AG08395 (cell line): Measurements from ENCODE around the gene WBP1.
A peak's percentile ranks its signal among the peaks of the same experiment; 100 is the strongest.
"Not testable (repeated sequence)": the region's sequence is repeated elsewhere in the genome, so short reads cannot be mapped to it uniquely, and the experiment has no call there.

Source experiments
- DNase-seq: peaks from one replicate; pipeline ENCODE4 v3.0.0; 2012; ENCODE audit warnings: mixed read lengths, low spot score

Gene WBP1

DNA sequence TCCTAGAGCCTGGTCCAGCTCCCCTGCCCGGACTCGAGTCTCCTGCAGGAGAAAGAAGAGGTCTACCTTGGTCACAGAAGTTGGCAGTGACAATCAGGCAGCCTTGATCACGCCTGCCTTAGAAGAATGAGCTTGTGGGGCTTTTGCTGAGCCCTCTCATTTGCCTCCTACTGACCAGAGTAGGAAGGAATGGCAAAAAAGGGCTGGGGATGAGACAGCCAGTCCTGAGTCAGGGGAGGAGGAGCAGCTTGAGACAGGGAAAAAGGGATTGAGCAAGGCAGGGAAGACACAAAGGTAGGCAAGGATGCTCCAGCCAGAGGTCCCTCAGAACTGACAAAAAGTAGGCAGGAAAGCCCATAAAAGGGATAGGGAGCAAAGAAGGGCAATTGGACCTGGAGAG lies 30.7 kb upstream of the WBP1 start:
- DNase-seq = no peak

DNA sequence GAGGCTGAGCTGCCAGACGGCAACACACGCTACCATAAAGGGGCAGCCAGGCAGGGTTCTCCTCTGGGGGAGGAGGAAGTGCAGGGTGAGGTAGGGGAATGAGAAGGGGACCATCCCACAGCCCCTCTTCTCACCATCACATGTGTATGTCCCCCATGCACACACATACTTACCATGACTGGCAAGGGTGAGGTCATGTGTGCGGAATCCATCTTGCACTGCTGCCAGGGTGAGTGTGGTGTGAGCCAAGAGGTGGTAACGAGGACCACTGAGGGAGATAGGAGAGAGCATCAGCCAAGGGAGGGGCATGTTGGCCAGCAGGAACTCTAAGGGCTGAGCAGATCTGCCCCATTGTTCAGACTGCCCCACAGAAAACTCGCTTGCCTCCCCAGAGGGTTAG lies 29.6 kb upstream of the WBP1 start:
- DNase-seq = no peak

- no peak for DNase-seq
Observed at GRCh38 chr2:74429487-74430451, 28.5 kb upstream of the WBP1 start.

DNA sequence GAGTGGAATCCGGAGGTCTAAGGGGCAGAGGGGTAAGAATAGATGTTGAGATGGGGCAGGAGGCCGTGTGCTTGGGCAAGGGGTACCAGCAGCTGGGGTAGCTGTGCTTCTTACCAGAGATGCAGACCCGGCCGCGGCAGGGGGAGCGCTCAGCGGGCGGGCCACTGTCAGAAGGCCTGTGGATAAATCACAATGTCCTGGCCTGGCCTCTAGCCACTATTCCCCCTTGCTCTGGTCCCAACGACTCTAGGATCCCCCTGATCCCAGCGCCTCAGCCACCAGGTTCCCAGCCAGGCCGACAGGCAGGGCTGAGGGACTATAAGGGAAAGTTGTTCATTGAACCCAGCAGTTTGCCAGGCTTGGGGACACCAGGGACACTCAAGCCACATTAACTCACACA lies 27.7 kb upstream of the WBP1 start:
- no peak for DNase-seq

GRCh38 chr2:74436111-74436805 lies 22.0 kb upstream of the WBP1 start:
- no peak for DNase-seq

DNA sequence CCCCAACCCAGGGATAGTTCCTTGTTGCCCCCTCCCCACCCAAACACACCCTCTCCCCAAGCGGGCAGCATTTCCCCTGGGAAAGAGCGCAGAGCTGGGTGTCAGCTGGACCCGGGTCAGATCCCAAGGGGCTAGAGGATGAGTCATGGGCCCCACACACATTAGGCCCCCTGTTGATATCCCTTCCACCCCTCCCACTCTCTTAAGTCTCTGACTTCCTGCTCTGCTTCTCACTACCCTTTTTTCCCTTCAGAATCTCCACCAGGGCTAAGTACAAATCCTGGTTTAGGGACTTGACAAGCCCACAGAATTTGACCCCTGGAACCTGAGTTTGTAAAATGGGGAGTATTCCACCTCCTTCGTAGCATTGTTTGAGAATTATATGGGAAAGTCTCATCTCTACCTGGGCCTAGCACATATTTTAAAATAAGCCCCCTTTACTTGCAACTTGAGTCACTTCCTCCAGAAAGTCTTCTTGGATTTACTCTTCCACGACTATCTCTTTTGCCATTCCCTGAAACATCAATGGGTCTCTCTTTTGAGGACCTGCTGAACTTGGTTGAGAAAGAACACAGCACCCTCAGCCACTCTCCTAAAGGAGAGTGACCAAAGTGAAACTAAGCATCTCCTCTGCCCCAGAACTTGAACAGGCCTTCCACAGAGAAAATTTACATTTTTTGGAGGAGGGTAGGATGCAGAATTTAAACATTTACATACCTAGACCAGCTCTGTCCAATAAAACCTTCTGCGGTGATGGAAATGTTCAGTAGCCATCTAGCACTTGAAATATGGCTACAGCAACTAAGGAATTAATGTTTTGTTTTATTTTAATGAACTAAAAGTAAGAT lies 21.2 kb upstream of the WBP1 start:
- no peak for DNase-seq

- no peak for DNase-seq
Observed at GRCh38 chr2:74438248-74438647, 20.0 kb upstream of the WBP1 start.

DNA sequence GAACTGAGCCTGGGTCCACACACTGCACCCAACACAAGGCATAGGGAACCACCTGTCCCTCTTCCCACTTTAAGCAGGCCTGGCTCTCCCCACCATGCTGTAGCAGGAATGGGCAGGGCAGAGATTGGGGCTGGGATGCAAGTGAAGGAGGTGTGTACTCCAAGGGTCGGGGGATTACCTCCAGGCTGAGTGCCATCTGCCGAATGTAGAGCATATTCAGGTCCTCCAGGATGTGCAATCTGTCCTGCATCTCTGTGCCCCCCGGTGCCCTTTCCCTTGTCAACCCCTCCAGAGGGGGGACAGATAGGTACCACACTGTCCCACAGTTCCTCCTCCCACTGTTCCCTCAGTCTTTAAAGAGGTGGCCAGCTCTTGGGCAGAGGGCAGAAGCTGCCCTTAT lies 18.9 kb upstream of the WBP1 start:
- no peak for DNase-seq

- DNase-seq = peak; percentile 72
Observed at GRCh38 chr2:74439803-74440377, 18.3 kb upstream of the WBP1 start.

- peak; percentile 98 for DNase-seq
Observed at GRCh38 chr2:74440378-74441169, 17.7 kb upstream of the WBP1 start.

DNA sequence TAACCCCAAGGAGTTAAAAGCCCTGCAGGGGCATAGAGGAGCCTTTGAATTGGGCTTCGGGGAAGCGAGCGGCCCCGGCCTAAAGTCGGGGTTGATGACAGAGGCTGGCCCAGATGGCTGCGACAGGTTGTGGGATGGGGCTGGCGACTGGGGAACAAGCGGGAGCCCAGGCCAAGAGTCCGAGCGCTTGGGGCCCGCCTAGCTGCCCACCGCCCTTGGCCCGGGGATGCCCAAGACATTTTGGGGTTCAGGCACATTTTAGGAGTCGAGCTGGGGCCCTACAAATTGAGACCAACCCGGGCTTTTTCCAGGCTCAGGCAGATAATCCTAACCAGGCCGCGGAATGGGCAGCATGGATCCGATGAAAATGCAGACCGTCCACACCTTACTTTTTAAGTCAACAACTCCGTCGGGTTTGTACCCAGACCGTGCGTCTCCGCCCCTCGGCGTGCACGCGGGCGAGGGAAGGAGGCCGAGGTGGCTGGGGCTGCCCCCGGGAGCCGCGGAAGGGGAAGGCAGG lies 17.0 kb upstream of the WBP1 start:
- DNase-seq = no peak

- DNase-seq = no peak
Observed at GRCh38 chr2:74441690-74442482, 16.4 kb upstream of the WBP1 start, which contains the start of gene RTKN. RTKN (minus strand) TSS chr2:74441937; CDS start chr2:74441816, 121 bp downstream.

GRCh38 chr2:74442483-74443297 lies 15.5 kb upstream of the WBP1 start:
- not testable (repeated sequence) for DNase-seq

DNA sequence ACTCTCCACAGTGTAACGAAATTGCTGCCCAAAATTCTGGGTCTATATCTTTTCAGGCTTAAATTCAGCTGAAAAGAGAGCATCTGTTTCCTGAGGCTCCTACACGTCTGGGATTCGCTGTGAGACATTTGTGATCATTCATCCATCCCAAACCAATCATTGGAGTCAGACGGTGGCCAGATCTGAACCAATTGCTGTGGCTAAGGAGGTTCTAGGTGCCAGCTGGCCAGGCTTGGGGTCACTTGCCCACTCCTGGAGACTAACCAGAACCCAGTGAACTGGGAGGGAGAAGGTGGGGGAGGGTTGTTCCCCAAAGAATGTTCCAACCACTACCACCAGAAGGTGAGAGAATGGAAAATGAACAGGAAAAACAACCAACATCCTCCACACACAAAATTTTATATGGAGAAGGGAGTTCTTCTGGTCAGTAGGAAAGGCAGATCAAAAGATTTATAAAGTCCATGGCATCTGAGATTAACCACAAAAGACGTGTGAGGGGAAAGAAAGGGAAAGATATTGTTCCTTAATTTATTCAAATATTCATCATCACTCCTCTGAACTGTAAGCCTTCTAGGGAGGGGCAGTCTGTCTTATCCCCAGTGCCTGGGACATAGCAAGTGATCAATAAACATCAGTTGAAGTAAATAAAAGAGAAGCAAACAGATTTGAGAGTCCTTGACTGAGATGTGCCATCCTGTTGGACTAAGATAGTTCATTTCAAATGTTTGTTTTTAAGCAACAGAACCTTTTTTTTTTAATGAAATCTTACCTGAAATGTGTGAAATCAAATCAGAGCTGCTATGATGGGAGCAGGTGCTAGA lies 13.5 kb upstream of the WBP1 start:
- no peak for DNase-seq

- no peak for DNase-seq
Observed at GRCh38 chr2:74447230-74447999, 10.8 kb upstream of the WBP1 start.

GRCh38 chr2:74448771-74449170 lies 9.5 kb upstream of the WBP1 start:
- DNase-seq = no peak

- no peak for DNase-seq
Observed at GRCh38 chr2:74450570-74451190, 7.6 kb upstream of the WBP1 start.
